ENCODE measurements around the gene LAG3.

Gene LAG3

GRCh38 chr12:6753772-6754356 lies 18.5 kb upstream of the LAG3 start:
- no peak for DNase-seq

GRCh38 chr12:6754411-6754810 lies 17.9 kb upstream of the LAG3 start:
- peak; percentile 62 for DNase-seq

- DNase-seq, result no peak
Measured at GRCh38 chr12:6757028-6757690, 15.2 kb upstream of the LAG3 start.

GRCh38 chr12:6758506-6759095 lies 13.7 kb upstream of the LAG3 start:
- no peak for DNase-seq

GRCh38 chr12:6759741-6760140 lies 12.6 kb upstream of the LAG3 start:
- DNase-seq, result no peak

GRCh38 chr12:6763380-6763779 lies 8.9 kb upstream of the LAG3 start:
- no peak for DNase-seq

- peak; percentile 93 for DNase-seq
Measured at GRCh38 chr12:6764011-6764828, 8.1 kb upstream of the LAG3 start.

GRCh38 chr12:6765048-6765633 lies 7.2 kb upstream of the LAG3 start:
- DNase-seq, result peak; percentile 74

GRCh38 chr12:6765634-6766581 lies 6.4 kb upstream of the LAG3 start, which contains the start of gene PTMS:
Gene PTMS (plus strand): TSS chr12:6766363. CDS start chr12:6766706, 343 bp downstream.
- peak; percentile 72 for DNase-seq

- DNase-seq, result peak; percentile 86
Measured at GRCh38 chr12:6766651-6767349, 5.5 kb upstream of the LAG3 start.

GRCh38 chr12:6767353-6768319 lies 4.7 kb upstream of the LAG3 start:
- peak; percentile 72 for DNase-seq

- no peak for DNase-seq
Measured at GRCh38 chr12:6768437-6768914, 3.8 kb upstream of the LAG3 start.

- DNase-seq, result no peak
Measured at GRCh38 chr12:6768990-6769389, 3.3 kb upstream of the LAG3 start.

GRCh38 chr12:6769666-6770065 lies 2.7 kb upstream of the LAG3 start:
- DNase-seq, result no peak

GRCh38 chr12:6770094-6770493 lies 2.2 kb upstream of the LAG3 start:
- no peak for DNase-seq

GRCh38 chr12:6770600-6770999 lies 1.7 kb upstream of the LAG3 start:
- DNase-seq, result no peak

GRCh38 chr12:6771091-6771495 lies 1.2 kb upstream of the LAG3 start:
- no peak for DNase-seq

GRCh38 chr12:6771509-6772330 lies 600 bp upstream of the LAG3 start:
- no peak for DNase-seq

All from OCI-M1 (cell line).